Measurements from ENCODE around the gene DGKZ. TPM values are rescaled to one million over a fixed set of nuclear protein-coding genes. Genes with fewer than 3 reads are reported as not detected.

The DGKZ gene
- total and polyA plus RNA-seq, 2 experiments from 2014 or later, result 21.4 to 62.7 TPM

DNA sequence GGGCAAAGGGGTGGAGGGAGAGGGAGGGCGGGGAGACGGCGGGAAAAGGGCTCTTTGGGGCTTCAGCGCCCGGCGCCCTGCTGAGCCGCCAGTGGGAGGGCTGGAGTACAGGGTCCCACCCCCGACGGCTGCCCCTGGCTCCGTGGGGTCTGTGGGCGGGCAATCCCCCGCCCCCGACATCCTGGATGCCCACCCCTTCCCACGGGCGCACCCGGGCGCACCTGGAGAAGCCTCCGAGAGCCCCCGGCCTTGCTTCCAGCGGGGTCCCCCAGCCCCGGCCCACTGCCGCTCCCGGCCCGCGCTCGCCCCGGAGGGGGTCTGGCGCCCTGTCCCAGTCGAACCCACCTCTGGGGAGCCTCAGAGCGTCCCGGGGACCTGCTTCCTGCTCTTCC, 43.9 kb downstream of the DGKZ start:
- no peaks in the 10 kb centered on the region for H3K79me2 ChIP-seq (ENCODE audit: insufficient read depth)
- no peak for DNase-seq
- in situ Hi-C loops (cut with MboI), result loop anchor here (10.0 kb wide), 1 partner anchor 144 kb away; no protein-coding TSS in a partner anchor
- H3K36me3 ChIP-seq (ENCODE audit: low read depth), result no peaks in the 10 kb centered on the region
- H3K9me2 ChIP-seq (ENCODE audit: insufficient read depth), result no peaks in the 10 kb centered on the region
- no peak overlapping the region for H3K9ac ChIP-seq
- no peaks in the 10 kb centered on the region for H3K4me1 ChIP-seq (ENCODE audit: insufficient read depth)
- TF ChIP-seq EZH2phosphoT487 (IDR thresholded peaks at IDR 0.05; ENCODE audit: insufficient read depth, low read depth) (no peak), EZH2 (IDR thresholded peaks at IDR 0.05; ENCODE audit: insufficient read depth, poor library complexity, severe bottlenecking) (no peak)
- no peaks in the 10 kb centered on the region for H3K9me3 ChIP-seq (ENCODE audit: low read depth)
- no peak overlapping the region for H3K27ac ChIP-seq
- no peak overlapping the region for H2AFZ ChIP-seq
- no peak overlapping the region for H3K4me3 ChIP-seq
- H3K27me3 ChIP-seq (replicated peaks; ENCODE audit: insufficient read depth), result peaks cover 7% of the 10 kb centered on the region
- H4K20me1 ChIP-seq (ENCODE audit: insufficient read depth), result no peaks in the 10 kb centered on the region
- WGBS, 2 experiments (ENCODE audit: low coverage in 1 of 2, low lambda C conversion rate in 2 of 2, missing lambda C conversion rate in 2 of 2), result 4% methylated on average over 18 of the region's 31 CpGs; no CpG with 5 or more reads in 1 of the 2 experiments
- no peak overlapping the region for H3K4me2 ChIP-seq (ENCODE audit: unreplicated experiment)
- no peaks in the 10 kb centered on the region for H3F3A ChIP-seq (ENCODE audit: insufficient read depth)

DNA sequence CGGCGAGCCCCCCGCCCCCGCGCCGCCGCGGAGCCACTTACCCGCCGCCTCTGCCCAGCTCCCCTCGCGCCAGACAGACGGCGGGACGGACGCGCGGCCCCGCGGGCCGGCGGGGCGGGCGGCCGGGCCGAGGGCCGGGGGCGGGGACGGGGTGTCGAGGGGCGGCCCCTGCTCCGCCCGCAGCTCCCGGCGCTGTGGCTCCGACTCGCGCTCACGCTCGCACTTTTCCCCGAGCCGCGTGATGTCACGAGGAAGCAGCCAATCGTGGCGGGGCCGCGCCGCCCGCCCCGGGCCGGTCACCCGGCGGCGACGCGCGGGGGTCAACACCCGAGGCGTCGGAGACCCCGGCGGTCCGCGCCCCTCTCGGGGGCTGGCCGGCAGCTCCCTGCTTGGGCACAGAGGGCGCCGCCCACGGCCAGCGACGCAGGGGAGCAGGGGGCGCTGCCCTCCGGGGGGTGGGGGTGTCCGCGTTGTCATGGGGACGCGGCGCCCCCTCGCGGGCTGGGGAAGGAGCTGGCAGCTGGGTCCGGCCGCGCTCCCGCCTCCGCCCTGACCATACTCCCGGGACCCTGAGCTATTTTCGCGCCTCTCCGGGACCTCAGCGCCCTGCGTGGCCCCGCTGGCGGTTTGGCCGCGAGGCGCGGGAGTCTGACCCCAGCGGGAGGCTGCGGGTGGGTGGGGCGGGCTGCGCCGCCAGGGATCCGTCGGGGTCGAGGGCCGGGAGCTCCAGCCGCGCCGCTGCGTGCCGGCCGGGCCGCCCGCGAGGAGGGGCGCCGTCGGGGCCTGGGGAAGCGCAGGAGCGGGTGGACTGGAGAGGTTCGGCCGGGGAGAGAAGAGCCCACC, 44.5 kb downstream of the DGKZ start, which contains the start of gene CHRM4:
Gene CHRM4 (minus strand): TSS at position 199 of the 843 bp plus-strand sequence. CDS start 5,219 bp downstream, outside the sequence.
- in situ Hi-C loops (cut with MboI), result loop anchor here (10.0 kb wide), 1 partner anchor 143 kb away; no protein-coding TSS in a partner anchor
- DNase-seq, result peak; percentile 59
- peak within 1 kb of the TSS; percentile 65 for H3K4me3 ChIP-seq

DNA sequence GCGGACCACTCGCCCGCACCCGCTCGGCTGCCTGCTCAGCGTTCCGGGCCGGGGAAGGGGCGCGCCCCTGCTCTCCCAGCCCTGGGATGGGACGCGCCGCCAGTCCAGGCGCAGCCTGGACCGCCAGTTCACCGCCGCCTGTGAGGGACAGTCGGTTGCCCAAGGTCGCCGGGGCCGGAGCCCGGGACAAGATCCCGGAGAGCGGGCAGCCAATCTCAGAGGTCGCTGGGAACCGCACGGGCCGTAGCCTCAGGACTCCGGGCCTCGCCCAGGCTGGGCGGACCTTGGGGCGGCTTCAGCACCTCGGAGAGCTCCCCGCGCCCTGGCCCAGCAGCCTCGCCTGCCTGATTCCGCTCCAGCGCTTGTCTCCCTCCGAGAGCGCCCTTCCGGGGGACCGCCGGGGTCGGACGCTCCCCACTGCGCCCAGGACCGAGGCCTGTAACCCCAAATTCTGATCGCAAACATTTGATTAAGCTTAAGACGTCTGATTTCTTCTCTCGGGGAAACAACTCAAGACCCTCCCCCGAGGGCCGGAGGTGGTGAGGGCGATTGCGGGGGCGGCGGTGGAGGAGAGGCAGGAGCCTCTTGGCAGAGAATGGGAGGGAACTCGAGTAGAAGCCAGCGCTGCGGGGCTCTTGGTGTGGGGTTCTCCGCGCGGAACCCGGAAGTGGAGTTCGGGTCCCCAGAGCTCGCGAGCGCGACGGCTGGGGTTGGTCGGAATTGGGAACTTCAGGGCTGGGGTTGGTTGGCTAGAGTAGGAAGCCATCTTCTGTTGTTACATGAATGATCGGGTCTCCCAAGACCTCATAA, 45.4 kb downstream of the DGKZ start:
- peaks cover 7% of the 10 kb centered on the region for H3K27me3 ChIP-seq (replicated peaks; ENCODE audit: insufficient read depth)
- no peak overlapping the region for H2AFZ ChIP-seq
- no peaks in the 10 kb centered on the region for H3K9me2 ChIP-seq (ENCODE audit: insufficient read depth)
- peak; percentile 91 for DNase-seq
- H3K9ac ChIP-seq, result no peak overlapping the region
- in situ Hi-C loops (cut with MboI), result loop anchor here (10.0 kb wide), 1 partner anchor 142 kb away; no protein-coding TSS in a partner anchor
- H3K9me3 ChIP-seq (ENCODE audit: low read depth), result no peaks in the 10 kb centered on the region
- H4K20me1 ChIP-seq (ENCODE audit: insufficient read depth), result no peaks in the 10 kb centered on the region
- WGBS, 2 experiments (ENCODE audit: low coverage in 1 of 2, low lambda C conversion rate in 2 of 2, missing lambda C conversion rate in 2 of 2), result 5 to 7% methylated on average over 59 to 65 of the region's 71 CpGs
- H3K4me2 ChIP-seq (ENCODE audit: unreplicated experiment), result peak overlapping the region; percentile 79
- no peaks in the 10 kb centered on the region for H3K36me3 ChIP-seq (ENCODE audit: low read depth)
- no peaks in the 10 kb centered on the region for H3F3A ChIP-seq (ENCODE audit: insufficient read depth)
- TF ChIP-seq EZH2phosphoT487 (IDR thresholded peaks at IDR 0.05; ENCODE audit: insufficient read depth, low read depth) (no peak), EZH2 (IDR thresholded peaks at IDR 0.05; ENCODE audit: insufficient read depth, poor library complexity, severe bottlenecking) (no peak)
- no peaks in the 10 kb centered on the region for H3K4me1 ChIP-seq (ENCODE audit: insufficient read depth)
- H3K79me2 ChIP-seq (ENCODE audit: insufficient read depth), result no peaks in the 10 kb centered on the region
- H3K4me3 ChIP-seq, result peak overlapping the region; percentile 65
- H3K27ac ChIP-seq, result no peak overlapping the region

More for the DNA sequence above, 44.5 kb downstream of the DGKZ start, which contains the start of gene CHRM4:
- TF ChIP-seq EZH2phosphoT487 (IDR thresholded peaks at IDR 0.05; ENCODE audit: insufficient read depth, low read depth), result no peak
- TF ChIP-seq EZH2 (IDR thresholded peaks at IDR 0.05; ENCODE audit: insufficient read depth, poor library complexity, severe bottlenecking), result no peak
- Histone ChIP-seq H3K9me3 (ENCODE audit: low read depth) (no peaks in the 10 kb centered on the region), H3F3A (ENCODE audit: insufficient read depth) (no peaks in the 10 kb centered on the region), H2AFZ (no peak within 1 kb of the TSS), H3K36me3 (ENCODE audit: low read depth) (no peaks in the 10 kb centered on the region), H3K4me2 (ENCODE audit: unreplicated experiment) (peak within 1 kb of the TSS; percentile 79), H3K9ac (no peak within 1 kb of the TSS), H3K27me3 (replicated peaks; ENCODE audit: insufficient read depth) (peaks cover 7% of the 10 kb centered on the region), H3K27ac (no peak within 1 kb of the TSS), H3K9me2 (ENCODE audit: insufficient read depth) (no peaks in the 10 kb centered on the region), H3K79me2 (ENCODE audit: insufficient read depth) (no peaks in the 10 kb centered on the region), H3K4me1 (ENCODE audit: insufficient read depth) (no peaks in the 10 kb centered on the region), H4K20me1 (ENCODE audit: insufficient read depth) (no peaks in the 10 kb centered on the region)
- WGBS, 2 experiments (ENCODE audit: low coverage in 1 of 2, low lambda C conversion rate in 2 of 2, missing lambda C conversion rate in 2 of 2), result 0 to 4% methylated on average over 39 to 89 of the region's 123 CpGs

DNA sequence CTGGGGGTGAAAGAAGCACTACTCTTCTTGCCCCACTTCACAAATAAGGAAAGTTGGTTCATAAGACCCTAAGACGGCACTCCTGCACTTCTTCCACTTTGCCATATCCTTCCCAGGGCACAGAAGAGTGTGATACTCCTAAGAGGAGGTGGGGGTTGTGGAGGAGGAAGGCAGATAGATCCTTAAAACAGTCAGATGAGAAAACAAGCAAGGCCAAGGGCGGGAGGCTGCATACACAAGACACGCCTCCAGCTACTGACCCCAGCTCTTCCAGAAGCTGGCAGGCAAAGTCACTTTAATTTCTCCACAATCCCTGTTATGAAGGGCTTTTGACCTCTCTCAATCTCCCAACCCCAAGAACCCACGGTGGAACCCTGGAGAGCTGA, 46.0 kb downstream of the DGKZ start:
- H2AFZ ChIP-seq, result no peak overlapping the region
- H3K4me3 ChIP-seq, result no peak overlapping the region
- H3K9me2 ChIP-seq (ENCODE audit: insufficient read depth), result no peaks in the 10 kb centered on the region
- in situ Hi-C loops (cut with MboI), result loop anchor here (10.0 kb wide), 1 partner anchor 142 kb away; no protein-coding TSS in a partner anchor
- 63 to 71% methylated on average over 4 of the region's 4 CpGs for WGBS, 2 experiments (ENCODE audit: low coverage in 1 of 2, low lambda C conversion rate in 2 of 2, missing lambda C conversion rate in 2 of 2)
- peak overlapping the region; percentile 79 for H3K4me2 ChIP-seq (ENCODE audit: unreplicated experiment)
- TF ChIP-seq EZH2phosphoT487 (IDR thresholded peaks at IDR 0.05; ENCODE audit: insufficient read depth, low read depth) (no peak), EZH2 (IDR thresholded peaks at IDR 0.05; ENCODE audit: insufficient read depth, poor library complexity, severe bottlenecking) (no peak)
- no peaks in the 10 kb centered on the region for H3K4me1 ChIP-seq (ENCODE audit: insufficient read depth)
- no peak for DNase-seq
- H3K79me2 ChIP-seq (ENCODE audit: insufficient read depth), result no peaks in the 10 kb centered on the region
- no peaks in the 10 kb centered on the region for H3F3A ChIP-seq (ENCODE audit: insufficient read depth)
- no peak overlapping the region for H3K9ac ChIP-seq
- H3K27me3 ChIP-seq (replicated peaks; ENCODE audit: insufficient read depth), result peaks cover 7% of the 10 kb centered on the region
- no peaks in the 10 kb centered on the region for H3K36me3 ChIP-seq (ENCODE audit: low read depth)
- H3K27ac ChIP-seq, result no peak overlapping the region
- H3K9me3 ChIP-seq (ENCODE audit: low read depth), result no peaks in the 10 kb centered on the region
- H4K20me1 ChIP-seq (ENCODE audit: insufficient read depth), result no peaks in the 10 kb centered on the region

Measured in GM23248 (cell line).